Measurements from ENCODE around the gene ZC3H7B.

DNA sequence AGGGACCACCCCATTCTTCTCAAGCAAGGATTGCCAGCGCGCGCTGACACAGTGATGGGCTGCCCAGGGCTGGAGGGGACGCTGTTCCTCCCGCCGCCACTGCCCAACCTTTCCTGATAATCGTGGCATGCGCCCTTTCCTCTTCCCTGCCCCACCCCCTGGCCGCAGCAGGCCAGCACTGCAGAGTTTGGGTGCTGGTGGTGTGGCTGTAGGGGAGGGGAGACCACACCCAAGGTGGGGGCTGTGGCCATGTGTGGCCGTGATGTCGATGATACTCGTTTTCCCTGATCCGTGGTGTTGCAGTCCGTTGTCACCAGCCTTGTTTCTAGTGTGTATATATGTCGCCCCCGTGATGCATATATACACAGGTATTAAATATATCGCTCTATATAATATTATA lies 57.6 kb downstream of the ZC3H7B start:
- TF ChIP-seq SPI1 (IDR thresholded peaks at IDR 0.05; ENCODE audit: low read depth, low read length) (no peak), POLR2A (IDR thresholded peaks at IDR 0.05; ENCODE audit: low read depth, low read length) (no peak), POLR2AphosphoS5 (IDR thresholded peaks at IDR 0.05; ENCODE audit: low read depth, low read length) (no peak), TAF1 (IDR thresholded peaks at IDR 0.05; ENCODE audit: low read depth, low read length) (no peak), PAX5 (IDR thresholded peaks at IDR 0.05; ENCODE audit: insufficient read depth, low read length, severe bottlenecking) (no peak), POU2F2 (IDR thresholded peaks at IDR 0.05; ENCODE audit: low read depth, low read length) (no peak)
